Stimulated activated CD8-positive, alpha-beta memory T cell treated with anti-CD3 and anti-CD28 coated beads, Interleukin-7, amount 100 ng/mL, for 24 hours (primary cell): ENCODE measurements around the gene RGL3.
"Not testable (repeated sequence)": the region's sequence is repeated elsewhere in the genome, so short reads cannot be mapped to it uniquely, and the experiment has no call there.

ENCODE experiments used
- DNase-seq: peaks from one replicate; pipeline ENCODE4 v3.0.0-alpha.2; 2020; ENCODE audit warnings: low read depth

RGL3 gene

GRCh38 chr19:11382898-11383705 is 36.0 kb downstream of the RGL3 start:
- no peak for DNase-seq

DNA sequence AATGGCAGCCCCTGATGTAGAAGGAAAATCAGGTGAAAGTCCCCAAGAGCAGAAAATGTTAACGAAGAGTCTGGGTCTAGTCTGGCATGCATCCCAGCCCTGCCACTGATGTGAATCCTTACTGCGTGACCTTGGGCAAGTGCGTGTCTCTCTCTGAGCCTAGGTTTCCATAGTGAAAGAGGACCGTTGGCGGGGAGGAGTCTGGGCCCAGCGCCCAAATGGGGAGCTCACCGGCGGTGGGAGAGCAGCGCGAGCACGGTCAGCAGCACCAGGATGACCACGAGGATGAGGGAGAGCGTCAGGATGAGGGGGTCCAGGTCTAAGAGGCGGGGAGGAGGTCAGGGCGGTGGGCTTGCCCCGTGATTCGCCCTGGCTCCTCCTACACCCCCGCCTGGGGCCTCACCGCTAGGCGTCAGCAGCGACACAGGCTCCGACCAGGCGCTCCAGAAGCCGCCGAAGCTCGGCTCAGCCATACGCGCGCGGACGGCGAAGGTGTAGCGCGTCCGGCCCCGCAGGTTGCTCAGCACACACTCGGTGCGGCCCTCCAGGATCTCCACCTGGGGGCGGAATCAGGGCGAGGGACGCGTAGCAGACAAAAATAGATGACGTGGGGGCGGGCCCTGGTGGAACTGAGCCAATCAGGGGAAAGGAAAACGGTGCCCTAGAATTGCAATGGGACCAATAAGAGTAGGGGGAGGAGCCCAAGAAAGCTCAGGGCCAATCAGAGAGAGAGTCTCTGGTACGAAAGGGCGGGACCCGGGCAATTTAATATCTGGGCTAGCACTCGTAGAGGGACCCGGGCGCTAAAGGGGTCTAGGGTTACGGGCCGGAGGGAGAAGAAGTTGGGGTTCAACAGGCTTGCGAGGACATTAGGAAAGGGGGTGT is 38.2 kb downstream of the RGL3 start:
- DNase-seq: peak; percentile 89

GRCh38 chr19:11379857-11380350 is 39.2 kb downstream of the RGL3 start:
- no peak for DNase-seq

DNA sequence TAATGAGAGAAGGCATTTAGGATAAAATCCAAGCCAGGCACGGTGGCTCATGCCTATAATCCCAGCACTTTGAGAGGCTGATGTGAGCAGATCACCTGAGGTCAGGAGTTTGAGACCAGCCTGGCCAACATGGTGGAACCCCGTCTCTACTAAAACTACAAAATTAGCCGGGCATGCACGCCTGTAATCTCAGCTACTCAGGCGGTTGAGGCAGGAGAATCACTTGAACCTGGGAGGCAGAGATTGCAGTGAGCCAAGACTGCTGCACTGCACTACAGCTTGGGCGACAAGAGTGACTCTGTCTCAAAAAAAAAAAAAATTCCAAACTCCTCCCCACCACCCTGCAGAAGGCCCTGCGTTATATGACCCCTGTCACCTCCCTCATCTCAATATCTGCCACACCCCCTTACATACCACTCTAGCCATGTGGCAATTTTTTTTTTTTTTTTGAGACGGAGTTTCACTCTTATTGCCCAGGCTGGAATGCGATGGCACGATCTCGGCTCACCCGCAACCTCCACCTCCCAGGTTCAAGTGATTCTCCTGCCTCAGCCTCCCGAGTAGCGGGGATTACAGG is 39.8 kb downstream of the RGL3 start:
- DNase-seq: not testable (repeated sequence)

DNA sequence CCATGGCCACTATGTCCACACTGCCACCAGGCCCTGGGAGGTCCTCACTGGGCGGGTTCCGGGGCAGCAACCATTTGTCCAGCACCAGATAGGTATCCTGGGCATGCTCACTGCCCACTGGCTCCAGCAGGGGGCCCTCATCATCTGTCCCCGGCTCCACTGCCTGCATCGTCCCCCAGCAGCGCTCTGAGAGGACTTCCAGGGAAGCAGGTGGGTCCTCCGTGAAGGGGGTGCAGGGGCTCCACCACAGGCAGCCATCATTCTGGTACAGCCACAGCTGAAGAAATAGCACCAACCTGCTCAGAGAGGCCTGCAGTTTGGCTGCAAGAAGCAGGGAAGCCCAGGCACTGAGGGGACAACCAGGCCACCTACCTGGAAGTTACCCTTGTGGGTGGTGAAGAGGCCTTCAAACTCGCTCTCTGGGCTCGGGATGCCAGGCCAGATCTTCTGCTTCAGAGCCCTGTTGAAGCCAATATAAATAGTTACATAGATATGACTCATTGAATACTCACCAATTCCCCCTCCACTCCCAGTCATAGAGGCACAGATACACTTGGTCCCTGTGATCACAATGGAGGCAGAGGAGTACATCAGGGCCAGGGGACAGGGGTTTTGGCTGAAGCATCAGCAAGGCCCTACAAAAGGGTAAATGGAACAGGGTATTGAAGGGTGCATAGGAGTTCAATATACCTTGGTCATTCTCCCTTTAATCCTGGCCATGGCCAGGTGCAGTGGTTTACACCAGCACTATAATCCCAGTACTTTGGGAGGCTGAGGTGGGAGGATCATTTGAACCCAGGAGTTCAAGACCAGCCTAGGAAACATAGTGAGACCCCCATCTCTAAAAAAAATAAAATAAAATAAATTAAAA is 40.6 kb downstream of the RGL3 start:
- DNase-seq: no peak

GRCh38 chr19:11377756-11378155 is 41.4 kb downstream of the RGL3 start:
- DNase-seq: no peak

DNA sequence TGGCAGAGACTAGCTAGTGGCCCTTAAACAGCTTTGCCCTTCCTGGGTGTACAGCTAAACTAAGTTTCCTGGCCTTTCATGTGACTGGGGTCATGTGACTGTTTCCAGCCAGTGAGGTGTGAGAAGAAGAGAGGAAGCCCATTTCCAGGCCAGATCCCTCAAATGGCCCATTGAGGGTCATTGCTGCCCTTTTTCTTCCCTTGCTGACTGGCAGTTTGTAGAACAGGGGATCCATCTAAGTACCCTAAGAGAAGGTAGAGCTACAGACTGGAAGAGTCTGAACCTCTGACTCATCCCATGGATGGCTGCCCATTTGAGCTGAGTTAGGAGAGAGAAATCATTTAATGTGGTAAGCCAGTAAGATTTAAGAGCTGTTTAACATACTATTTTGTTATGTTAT is 41.9 kb downstream of the RGL3 start:
- no peak for DNase-seq

GRCh38 chr19:11375143-11375948 is 43.8 kb downstream of the RGL3 start:
- no peak for DNase-seq

- peak; percentile 92 for DNase-seq
Observed at GRCh38 chr19:11374433-11375142, 44.5 kb downstream of the RGL3 start, which contains the start of gene SWSAP1. Gene SWSAP1 (plus strand): TSS chr19:11374666. CDS start chr19:11374681, 15 bp downstream.

DNA sequence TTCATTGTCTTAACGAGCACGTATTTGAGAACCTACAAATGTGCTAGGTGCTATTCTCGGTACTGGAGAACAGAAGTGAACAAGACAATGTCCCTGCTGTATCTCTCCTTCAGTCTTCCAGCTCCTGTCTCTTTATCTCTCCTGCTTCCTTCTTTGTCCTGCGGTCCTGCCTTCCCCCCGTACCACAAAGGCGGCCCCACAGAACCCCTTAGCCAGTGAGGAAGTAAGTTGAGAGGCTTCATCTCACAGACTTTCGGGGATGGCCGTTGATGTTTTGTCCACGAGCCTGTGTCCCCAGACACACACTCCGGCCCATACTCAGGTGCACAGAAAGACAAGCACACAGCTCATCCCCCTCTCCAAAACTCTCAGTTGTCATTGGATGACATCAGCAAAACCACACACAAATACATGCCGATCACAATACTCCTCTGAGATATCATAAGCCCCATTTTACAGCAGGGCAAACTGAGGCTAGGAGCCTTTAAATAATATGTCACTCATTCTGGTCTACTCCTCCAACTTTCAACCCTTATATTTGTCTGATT is 45.2 kb downstream of the RGL3 start:
- no peak for DNase-seq

DNA sequence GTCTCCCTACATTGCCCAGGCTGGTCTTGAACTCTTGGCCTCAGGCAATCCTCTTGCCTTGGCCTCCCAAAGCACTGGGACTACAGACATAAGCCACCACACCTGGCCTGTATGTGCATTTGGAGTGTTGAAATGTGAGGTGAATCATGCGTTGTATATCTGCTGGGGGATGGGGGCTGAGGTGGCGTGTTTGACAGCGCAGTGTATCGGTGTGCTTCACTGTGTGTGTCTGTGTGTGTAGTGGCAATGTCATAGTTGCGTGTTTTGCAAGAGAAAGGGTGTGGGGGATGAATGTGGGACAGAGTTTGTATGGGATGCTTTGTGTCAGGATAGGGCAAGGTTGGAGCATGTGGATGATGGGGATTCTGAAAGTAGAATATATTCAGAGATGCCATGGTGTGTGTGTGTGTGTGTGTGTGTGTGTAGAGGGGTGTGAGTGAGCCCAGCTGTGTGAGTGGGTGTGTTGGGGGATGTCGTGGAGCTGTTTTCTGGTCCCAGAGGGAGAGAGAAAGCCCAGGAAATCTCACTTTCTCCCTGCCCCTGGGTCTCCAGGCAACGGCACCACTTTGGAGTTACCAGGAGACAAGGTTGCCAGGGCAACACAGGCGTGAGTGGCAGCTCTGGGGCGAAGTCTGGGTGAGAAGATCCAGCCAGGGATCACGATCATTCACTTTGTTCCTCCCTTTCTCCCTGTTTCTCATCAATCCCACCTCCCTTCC is 45.8 kb downstream of the RGL3 start:
- no peak for DNase-seq

- DNase-seq: no peak
Observed at GRCh38 chr19:11370744-11371143, 48.4 kb downstream of the RGL3 start.

GRCh38 chr19:11367528-11367927 is 51.6 kb downstream of the RGL3 start:
- DNase-seq: no peak

- no peak for DNase-seq
Observed at GRCh38 chr19:11365557-11366117, 53.5 kb downstream of the RGL3 start.

DNA sequence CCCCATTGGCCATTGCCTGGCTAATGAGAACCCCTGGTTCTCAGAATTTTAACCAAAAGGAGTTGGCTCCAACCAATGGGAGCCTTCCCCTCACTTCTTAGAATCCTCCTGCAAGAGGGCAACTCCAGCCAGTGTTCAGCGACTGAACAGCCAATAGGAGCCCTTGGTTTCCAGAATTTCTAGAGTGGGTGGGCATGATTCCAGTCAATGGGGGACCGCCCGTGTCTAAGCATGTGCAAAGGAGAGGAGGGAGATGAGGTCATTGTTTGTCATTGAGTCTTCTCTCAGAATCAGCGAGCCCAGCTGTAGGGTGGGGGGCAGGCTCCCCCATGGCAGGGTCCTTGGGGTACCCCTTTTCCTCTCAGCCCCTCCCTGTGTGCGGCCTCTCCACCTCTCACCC is 54.2 kb downstream of the RGL3 start:
- DNase-seq: no peak

DNA sequence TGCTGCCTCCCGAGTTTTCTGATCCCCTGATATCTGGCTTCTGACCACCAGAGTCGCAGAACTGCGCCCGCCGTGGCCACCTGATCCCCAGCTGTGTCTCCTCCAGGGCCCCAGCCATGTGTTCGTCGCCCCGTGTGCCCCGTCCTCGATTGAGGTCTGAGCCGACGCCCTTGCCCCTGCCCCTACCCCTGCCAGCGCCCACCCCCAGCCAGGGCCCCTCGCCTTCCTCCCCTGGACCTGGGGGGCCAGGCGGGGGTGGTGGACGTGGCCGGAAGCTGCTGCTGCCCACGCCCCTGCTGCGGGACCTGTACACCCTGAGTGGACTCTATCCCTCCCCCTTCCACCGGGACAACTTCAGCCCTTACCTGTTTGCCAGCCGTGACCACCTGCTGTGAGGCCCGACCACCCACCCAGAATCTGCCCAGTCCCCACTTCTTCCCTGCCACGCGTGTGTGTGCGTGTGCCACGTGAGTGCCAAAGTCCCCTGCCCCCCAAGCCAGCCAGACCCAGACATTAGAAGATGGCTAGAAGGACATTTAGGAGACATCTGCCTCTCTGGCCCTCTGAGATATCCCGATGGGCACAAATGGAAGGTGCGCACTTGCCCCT is 54.7 kb downstream of the RGL3 start:
- DNase-seq: no peak

GRCh38 chr19:11363881-11364280 is 55.2 kb downstream of the RGL3 start:
- DNase-seq: no peak
